ENCODE results near the gene CADM2.

CADM2 gene

GRCh38 chr3:84985795-84986194, 27.0 kb downstream of the CADM2 start:
- DNase-seq = no peak

- DNase-seq = no peak
Observed at GRCh38 chr3:84987706-84988504, 29.1 kb downstream of the CADM2 start.

DNA sequence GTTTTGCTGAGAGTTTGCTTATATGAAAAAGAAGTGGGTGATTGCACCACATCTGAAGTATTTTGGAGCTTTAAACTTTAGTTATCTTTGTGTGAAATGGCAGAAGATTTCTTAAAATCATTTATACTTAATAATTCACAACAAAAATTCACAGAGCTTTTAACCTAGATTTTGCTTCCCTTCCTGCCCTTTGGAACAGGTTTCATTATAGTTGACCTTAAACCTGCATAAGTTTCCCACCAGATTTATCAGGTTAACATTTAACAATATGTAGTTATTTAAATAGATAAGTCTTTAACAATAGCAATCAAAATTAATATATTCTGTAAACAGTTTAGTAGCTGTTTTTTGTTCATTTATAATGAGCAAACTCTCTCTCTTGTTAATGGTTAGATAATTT, 30.3 kb downstream of the CADM2 start:
- DNase-seq = no peak

GRCh38 chr3:84991422-84991900, 32.7 kb downstream of the CADM2 start:
- DNase-seq = no peak

DNA sequence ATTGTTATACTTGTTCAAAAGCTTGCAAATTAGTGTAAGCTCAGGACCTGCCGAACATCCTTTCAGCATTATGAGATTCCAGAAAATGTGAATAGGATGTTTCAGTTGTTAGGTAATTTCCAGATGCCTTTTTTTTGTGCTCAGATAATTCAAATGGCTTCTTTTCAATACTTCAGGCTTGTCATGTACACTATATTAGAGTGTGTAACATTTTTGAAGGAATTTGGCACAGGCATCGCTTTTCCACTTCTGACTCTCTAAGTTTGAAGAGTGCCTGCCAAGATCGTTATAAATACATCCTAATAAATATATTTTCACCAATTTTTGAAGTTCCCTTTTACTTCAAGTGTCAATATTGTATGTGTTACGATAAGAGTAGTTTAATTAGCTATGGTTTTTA, 35.2 kb downstream of the CADM2 start:
- no peak for DNase-seq

- DNase-seq = no peak
Observed at GRCh38 chr3:84998545-84998944, 39.8 kb downstream of the CADM2 start.

- no peak for DNase-seq
Observed at GRCh38 chr3:85003479-85003878, 44.7 kb downstream of the CADM2 start.

- DNase-seq = no peak
Observed at GRCh38 chr3:85004147-85004546, 45.4 kb downstream of the CADM2 start.

DNA sequence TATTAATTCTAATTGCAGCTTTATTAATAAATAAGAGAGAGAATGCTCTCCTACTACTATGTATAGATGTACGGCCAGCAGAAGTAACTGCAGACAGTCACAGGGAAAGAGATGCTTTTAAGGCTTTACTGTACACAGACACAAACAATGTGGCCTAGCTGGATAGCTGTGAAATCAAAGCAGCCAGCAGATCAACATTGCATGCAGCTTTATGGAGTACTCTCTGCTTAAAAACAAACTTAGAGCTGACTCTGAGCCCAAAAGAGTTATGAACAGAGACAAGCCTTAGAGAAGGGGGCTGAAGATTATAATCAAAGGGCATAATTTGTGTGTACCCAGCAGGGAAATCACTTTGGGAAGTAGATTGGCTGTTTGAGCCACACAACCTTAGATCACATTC, 47.2 kb downstream of the CADM2 start:
- no peak for DNase-seq

- no peak for DNase-seq
Observed at GRCh38 chr3:85007195-85008094, 48.7 kb downstream of the CADM2 start.

- DNase-seq = no peak
Observed at GRCh38 chr3:85020828-85021227, 62.0 kb downstream of the CADM2 start.

DNA sequence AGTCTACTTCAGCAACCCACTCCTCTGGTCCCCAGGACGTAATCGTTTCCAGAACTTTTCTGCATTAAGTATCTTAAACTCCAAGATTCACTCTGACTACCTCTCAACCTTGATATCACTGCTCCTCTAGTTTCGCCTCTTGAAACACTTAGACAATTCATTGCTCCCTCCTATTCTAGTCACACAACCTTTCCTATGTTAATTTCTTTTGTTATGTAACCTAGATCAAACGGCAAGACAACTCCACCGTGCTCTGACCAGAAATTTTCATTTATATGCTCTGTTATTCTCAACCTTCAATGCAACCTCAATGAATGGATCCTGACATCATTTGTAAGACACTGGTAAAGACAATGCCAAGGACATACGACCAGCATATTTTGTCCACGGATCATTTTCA, 71.3 kb downstream of the CADM2 start:
- no peak for DNase-seq

DNA sequence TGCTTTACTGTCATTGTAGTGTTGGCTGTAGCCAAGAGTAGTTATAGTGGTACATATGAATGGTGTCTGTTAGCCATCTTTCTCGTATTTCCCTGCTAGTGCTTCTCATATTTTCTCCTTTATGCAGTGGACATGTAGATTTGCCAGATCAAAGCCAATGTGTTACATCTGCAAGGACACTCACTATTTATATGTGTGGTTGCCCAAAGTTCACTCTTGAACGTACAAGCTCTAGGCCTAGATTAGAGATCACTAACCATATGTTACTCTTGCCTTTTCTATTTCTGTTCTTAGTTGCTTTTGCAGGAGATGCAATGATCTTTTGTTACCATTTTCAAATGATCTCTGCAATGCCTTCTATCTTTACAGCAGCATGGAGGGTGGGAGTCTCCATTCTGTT, 78.4 kb downstream of the CADM2 start:
- no peak for DNase-seq

DNA sequence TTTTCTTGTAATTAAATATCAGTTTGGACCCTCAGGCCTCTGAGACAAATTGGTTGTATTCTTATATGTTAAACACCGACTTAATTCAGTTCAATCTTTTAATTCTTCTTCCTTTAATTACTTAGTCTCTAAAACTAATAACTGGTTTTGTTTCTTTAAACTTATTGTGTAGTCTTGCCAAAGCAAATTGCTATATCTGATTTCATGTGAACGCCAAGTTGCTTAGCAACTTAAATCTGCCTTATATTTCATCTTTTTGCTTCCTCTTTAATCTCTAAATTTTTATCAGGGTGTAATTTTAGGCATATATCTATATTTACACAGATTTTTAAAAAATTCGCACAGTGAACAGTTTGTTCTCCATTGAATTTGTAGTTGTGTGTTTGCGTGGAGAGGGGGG, 82.2 kb downstream of the CADM2 start:
- DNase-seq = no peak

GRCh38 chr3:85041562-85042055, 82.8 kb downstream of the CADM2 start:
- no peak for DNase-seq

DNA sequence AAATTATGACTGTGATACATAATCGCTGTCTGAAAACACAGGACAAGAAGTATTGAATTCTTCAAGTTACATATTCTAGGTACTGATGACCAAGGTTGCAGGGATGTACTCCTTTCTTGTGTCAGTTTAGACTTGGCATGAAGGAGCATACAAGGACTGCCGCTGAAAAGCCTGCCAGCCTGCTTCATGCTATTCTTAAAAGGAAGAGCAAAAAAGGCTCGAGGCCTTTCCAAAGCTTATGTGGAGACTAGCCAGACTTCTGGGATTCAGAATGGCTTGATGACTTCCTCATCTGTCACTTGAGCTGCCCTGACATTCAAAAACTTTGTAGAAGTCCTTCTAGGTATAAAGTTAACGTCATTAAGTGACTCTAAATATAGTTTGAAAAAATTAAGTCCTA, 92.0 kb downstream of the CADM2 start:
- DNase-seq = no peak

DNA sequence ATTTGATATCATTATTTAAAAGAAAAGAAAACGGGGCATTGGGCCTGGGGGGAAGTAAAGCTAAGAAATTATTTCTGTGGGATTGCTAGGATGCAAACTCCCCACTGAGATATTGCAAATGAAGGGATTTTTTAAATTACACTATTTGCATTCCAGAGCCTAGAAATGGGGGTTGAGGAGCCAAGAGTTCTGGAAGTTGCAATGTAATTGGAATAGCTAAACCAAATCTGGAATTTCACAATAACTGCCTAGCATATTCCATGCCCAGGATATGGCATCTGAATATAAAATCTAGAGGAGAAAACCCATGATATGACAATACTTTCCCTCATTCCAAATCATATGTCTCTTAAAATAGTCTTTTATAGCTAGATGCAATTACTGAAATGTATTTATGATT, 93.0 kb downstream of the CADM2 start:
- no peak for DNase-seq

GRCh38 chr3:85053626-85054025, 94.8 kb downstream of the CADM2 start:
- no peak for DNase-seq

GRCh38 chr3:85054579-85054978, 95.8 kb downstream of the CADM2 start:
- DNase-seq = no peak

- DNase-seq = no peak
Observed at GRCh38 chr3:85068911-85069310, 110.1 kb downstream of the CADM2 start.

DNA sequence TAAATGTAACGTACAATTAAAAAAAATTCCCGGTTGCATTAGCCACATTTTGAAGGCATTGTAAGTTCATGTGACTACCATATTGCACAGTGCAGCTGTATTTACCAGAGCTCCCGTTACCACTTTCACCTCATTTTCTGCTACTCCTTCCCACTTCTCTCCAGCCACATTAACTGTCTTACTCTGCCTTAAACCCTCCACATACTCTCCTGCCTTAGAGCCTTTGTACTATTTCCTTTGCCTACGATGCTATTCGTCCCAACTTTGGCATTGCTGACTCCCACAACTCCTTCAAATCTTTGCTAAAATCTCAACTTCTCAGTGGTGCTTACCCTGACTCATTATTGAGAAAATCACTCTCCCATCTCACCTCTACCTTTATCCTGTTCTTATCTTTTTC, 115.2 kb downstream of the CADM2 start:
- DNase-seq = no peak

GRCh38 chr3:85075663-85076062, 116.9 kb downstream of the CADM2 start:
- DNase-seq = no peak

DNA sequence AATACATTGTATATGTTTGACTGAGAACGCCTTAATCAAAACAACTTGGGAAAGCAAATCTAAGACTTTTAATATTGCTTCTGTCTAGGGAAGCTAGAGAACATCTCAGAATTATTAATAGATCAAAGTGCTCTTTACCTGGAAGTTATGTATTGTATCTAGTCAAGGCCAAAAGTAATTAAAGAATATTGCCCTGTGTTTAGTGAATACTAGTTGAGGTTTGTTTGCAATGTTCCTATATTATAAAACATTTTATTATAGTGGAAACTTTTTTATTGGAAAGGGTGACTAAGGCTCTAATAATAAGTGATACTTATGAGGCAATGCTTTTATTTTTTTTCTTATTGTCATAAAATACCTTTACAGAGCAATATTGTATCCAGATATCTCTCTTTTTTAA, 118.2 kb downstream of the CADM2 start:
- DNase-seq = no peak

Data from T-helper 1 cell (primary cell).